GM12865 (cell line): Measurements from ENCODE around the gene PDCD4.
A peak's percentile ranks its signal among the peaks of the same experiment; 100 is the strongest.

Source experiments
- DNase-seq: peaks from one replicate; pipeline ENCODE4 v3.0.0; 2010; ENCODE audit warnings: low read depth
- H3K4me3 ChIP-seq: 2 replicates; pipeline ENCODE4 v1.5.1; 2011; ENCODE audit warnings: mild to moderate bottlenecking, low read depth, low read length, control low read depth
- TF ChIP-seq, protein P1 (sequence below): IDR thresholded peaks from 2 replicates; pipeline ENCODE4 v1.5.1; 2011; ENCODE audit warnings: low read length, control low read depth, low read depth, inconsistent platforms; ENCODE audit not compliant: insufficient read depth; ENCODE audit errors: missing control alignments

Gene PDCD4

GRCh38 chr10:110919349-110919931, 47.7 kb downstream of the PDCD4 start, which contains the start of gene SHOC2:
SHOC2 (plus strand) TSS chr10:110919604; CDS start chr10:110964359, 44,755 bp downstream.
- peak; percentile 100 for DNase-seq
- TF ChIP-seq, protein P1, sequence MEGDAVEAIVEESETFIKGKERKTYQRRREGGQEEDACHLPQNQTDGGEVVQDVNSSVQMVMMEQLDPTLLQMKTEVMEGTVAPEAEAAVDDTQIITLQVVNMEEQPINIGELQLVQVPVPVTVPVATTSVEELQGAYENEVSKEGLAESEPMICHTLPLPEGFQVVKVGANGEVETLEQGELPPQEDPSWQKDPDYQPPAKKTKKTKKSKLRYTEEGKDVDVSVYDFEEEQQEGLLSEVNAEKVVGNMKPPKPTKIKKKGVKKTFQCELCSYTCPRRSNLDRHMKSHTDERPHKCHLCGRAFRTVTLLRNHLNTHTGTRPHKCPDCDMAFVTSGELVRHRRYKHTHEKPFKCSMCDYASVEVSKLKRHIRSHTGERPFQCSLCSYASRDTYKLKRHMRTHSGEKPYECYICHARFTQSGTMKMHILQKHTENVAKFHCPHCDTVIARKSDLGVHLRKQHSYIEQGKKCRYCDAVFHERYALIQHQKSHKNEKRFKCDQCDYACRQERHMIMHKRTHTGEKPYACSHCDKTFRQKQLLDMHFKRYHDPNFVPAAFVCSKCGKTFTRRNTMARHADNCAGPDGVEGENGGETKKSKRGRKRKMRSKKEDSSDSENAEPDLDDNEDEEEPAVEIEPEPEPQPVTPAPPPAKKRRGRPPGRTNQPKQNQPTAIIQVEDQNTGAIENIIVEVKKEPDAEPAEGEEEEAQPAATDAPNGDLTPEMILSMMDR, result peak; percentile 18
- H3K4me3 ChIP-seq, result peak within 1 kb of the TSS; percentile 96

- peak; percentile 87 for DNase-seq
- H3K4me3 ChIP-seq, result peak overlapping the region; percentile 56
- TF ChIP-seq, protein P1, result no peak
Measured at GRCh38 chr10:110919971-110920881, 48.5 kb downstream of the PDCD4 start.

- H3K4me3 ChIP-seq, result peak overlapping the region; percentile 34
- peak; percentile 64 for DNase-seq
- TF ChIP-seq, protein P1, result no peak
Measured at GRCh38 chr10:110923856-110924493, 52.2 kb downstream of the PDCD4 start.

DNA sequence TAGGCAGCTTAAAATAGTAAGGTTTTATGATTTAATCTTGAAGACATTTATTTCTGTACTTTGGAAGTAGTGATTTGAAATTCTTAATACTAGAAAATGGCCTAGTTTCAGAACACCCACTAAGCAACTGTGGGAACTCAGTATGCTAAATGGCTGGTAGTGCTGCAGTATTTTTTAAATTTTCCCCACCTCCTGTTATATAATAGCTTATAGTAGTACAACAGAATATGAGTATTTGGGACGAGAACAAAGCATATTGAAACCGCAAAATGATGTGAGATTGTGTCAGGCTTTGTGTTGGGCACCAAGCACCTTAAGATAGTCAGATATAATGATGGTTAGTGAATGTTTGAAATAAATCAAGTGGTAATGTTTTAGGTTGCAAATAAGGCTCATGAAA, 55.7 kb downstream of the PDCD4 start:
- TF ChIP-seq, protein P1, result no peak
- no peak overlapping the region for H3K4me3 ChIP-seq
- no peak for DNase-seq

GRCh38 chr10:110931769-110932381, 60.1 kb downstream of the PDCD4 start:
- H3K4me3 ChIP-seq, result no peak overlapping the region
- DNase-seq, result no peak
- TF ChIP-seq, protein P1, result no peak

DNA sequence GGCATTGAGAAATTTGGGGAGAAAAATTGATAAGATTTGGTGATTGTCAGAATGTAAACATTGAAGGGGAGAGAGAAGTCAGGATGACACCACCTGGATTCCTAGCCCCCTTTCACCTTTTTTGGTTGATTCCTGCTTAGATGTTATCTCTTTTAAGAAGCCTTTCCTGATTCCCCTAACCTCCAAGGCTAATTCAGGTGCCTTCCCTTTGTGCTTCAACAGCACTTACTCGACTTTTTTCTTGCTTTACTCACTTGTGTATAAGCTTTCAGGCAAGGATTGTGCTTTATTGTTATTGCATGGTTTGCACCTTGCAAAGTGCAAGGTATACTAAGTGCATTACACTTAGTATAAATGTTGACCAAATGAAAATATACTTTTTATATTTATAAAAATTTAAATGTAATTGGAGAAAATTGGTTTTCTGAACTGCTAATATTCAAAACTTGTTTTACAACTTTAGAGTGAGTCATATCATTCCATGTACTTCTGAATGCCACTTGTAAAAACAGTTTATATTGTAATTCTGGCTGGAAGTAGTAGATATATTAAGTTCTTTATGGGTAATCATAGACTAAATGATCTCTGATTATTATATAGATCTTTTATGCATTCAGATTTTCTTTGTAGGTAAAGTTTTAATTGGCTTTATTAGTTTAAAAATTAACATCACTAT, 60.9 kb downstream of the PDCD4 start:
- DNase-seq, result no peak
- TF ChIP-seq, protein P1, result no peak
- H3K4me3 ChIP-seq, result no peak overlapping the region
